GM12865 (cell line): ENCODE data around the gene FANK1.

ENCODE experiments used
- DNase-seq: peaks from one replicate; pipeline ENCODE4 v3.0.0; 2010; ENCODE audit warnings: low read depth
- H3K4me3 ChIP-seq: 2 replicates; pipeline ENCODE4 v1.5.1; 2011; ENCODE audit warnings: mild to moderate bottlenecking, low read depth, low read length, control low read depth
- TF ChIP-seq, protein P1 (sequence below): IDR thresholded peaks from 2 replicates; pipeline ENCODE4 v1.5.1; 2011; ENCODE audit warnings: low read length, control low read depth, low read depth, inconsistent platforms; ENCODE audit not compliant: insufficient read depth; ENCODE audit errors: missing control alignments

Gene FANK1

DNA sequence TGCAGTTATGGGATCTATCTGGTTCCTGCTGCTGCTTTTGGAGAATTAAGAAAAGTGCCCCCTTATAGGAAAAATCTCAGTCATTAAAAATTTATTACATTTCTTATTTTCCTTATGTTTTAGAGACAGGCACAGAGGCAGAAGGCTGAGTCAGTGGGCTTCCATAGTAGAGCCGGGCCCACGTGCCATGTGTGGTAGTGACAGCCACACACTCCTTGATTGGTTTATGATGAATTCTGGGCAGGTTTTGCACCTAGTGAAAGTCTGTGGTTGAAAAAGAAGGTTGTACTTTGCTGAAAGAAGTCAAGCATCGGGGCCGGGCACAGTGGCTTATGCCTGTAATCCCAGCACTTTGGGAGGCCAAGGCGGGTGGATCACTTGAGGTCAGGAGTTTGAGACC lies 109.9 kb downstream of the FANK1 start:
- TF ChIP-seq, protein P1, sequence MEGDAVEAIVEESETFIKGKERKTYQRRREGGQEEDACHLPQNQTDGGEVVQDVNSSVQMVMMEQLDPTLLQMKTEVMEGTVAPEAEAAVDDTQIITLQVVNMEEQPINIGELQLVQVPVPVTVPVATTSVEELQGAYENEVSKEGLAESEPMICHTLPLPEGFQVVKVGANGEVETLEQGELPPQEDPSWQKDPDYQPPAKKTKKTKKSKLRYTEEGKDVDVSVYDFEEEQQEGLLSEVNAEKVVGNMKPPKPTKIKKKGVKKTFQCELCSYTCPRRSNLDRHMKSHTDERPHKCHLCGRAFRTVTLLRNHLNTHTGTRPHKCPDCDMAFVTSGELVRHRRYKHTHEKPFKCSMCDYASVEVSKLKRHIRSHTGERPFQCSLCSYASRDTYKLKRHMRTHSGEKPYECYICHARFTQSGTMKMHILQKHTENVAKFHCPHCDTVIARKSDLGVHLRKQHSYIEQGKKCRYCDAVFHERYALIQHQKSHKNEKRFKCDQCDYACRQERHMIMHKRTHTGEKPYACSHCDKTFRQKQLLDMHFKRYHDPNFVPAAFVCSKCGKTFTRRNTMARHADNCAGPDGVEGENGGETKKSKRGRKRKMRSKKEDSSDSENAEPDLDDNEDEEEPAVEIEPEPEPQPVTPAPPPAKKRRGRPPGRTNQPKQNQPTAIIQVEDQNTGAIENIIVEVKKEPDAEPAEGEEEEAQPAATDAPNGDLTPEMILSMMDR = no peak
- no peak for DNase-seq
- no peak overlapping the region for H3K4me3 ChIP-seq

GRCh38 chr10:126006906-126007305 lies 110.5 kb downstream of the FANK1 start:
- DNase-seq = no peak
- TF ChIP-seq, protein P1 = no peak
- no peak overlapping the region for H3K4me3 ChIP-seq

GRCh38 chr10:126009650-126010049 lies 113.3 kb downstream of the FANK1 start:
- no peak overlapping the region for H3K4me3 ChIP-seq
- no peak for DNase-seq
- TF ChIP-seq, protein P1 = no peak

DNA sequence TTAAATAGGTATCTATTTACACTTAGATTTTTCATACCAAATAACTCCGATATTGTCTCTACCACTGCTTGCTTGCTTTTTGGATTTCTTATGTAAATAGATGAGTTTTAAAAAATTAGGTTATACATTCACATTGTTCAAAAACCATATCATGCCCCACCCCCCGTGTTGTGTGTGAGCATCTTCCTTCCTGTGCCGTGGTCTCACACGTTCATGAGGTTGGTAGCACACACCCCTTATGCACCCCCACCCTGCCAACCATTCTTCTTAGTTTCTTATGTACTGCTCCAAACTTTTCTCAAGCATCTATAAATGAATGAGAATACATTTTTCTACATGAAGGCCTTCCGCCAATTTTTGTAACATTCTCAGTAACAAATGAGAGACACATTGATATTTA lies 115.6 kb downstream of the FANK1 start:
- TF ChIP-seq, protein P1 = no peak
- H3K4me3 ChIP-seq = no peak overlapping the region
- no peak for DNase-seq

GRCh38 chr10:126012485-126012884 lies 116.1 kb downstream of the FANK1 start:
- no peak for DNase-seq
- no peak overlapping the region for H3K4me3 ChIP-seq

DNA sequence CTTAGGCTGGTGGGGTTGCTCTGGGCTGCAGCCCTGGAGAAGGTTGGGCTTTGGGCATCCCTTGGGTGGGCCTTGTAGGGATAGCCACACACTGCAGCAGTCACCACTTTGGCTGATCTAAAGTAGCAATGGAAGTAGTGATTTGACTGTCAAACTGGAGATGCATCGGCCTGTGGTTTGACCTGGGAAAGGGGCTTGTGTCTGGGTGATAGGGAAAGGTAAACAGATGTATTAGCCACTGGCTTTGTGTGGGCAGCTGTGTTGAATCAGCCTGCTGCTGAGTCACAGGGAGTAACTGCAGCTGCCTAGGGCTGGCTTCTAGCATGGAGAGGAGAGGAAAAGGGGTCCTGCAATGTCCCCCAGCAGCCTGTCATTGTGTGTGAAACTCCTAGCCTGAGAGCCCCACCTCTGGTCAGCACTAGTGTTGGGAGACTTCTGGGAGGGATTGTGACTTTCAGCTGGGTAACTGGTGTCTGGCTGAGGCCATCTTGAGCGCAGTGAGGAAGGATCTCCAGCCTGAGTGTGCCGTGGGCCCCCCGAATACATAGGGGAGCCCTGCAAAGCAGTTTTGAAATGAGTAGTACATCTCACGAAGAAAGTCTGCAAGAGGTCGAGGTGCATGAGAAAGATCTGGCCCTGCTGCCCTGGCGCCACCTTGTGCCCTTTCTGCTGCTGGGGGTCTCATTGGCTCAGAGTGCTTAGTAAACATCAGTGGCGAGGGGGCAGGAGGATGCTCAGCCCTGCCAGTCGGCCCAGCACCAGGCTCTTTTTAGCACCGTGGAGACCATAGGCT lies 117.3 kb downstream of the FANK1 start:
- H3K4me3 ChIP-seq = no peak overlapping the region
- TF ChIP-seq, protein P1 = peak; percentile 2
- peak; percentile 18 for DNase-seq

More at GRCh38 chr10:126012485-126012884, 116.1 kb downstream of the FANK1 start:
- TF ChIP-seq, protein P1 = no peak

DNA sequence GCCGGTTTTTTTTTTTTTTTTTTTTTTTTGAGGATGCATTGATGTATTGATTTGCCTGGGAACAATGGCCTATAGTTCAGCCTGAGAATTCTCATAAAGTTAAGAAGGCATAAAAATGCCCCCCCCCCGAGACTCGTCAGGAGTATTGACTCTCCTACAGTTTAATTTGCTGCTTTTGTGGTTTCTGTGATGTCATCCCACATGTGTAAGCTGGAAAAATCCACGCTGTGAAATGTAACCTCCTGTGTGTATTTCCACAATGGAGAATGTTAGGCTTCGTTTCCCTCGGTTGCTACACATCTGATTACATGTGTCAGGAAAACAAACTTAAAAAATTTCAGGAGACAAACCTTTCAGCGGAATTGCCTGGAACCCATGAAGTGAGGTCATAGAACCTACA lies 117.9 kb downstream of the FANK1 start:
- no peak overlapping the region for H3K4me3 ChIP-seq
- DNase-seq = no peak
- TF ChIP-seq, protein P1 = no peak
